AG09319 (cell line): ENCODE results near the gene EYA4.

Experiments used
- DNase-seq: peaks from one replicate; pipeline ENCODE4 v3.0.0-alpha.2; 2010; ENCODE audit warnings: low read depth; ENCODE audit errors: extremely low read depth
- TF ChIP-seq, protein P1 (sequence below): IDR thresholded peaks from 2 replicates; pipeline ENCODE4 v1.5.1; 2011; ENCODE audit warnings: low read depth, mild to moderate bottlenecking, inconsistent platforms, low read length, moderate library complexity

EYA4 gene

DNA sequence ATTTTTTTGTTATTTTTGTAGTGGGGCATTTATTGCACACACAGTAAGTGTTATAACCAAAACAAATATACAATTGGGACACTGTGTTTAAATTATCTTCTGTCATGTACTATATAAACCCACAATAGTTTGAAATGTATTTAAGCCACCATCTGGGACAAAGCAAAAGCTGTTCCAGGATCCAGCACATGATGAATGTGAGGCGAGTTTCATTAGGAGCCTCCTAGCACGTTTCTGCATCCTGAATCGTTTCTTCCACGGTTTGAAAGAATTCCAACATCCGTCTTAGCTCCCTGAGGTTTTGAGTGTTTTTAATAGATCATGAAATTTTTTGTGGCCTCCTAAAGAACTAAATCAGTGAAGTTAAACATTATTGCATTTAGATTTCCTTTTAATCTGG lies 65.8 kb downstream of the EYA4 start:
- TF ChIP-seq, protein P1, sequence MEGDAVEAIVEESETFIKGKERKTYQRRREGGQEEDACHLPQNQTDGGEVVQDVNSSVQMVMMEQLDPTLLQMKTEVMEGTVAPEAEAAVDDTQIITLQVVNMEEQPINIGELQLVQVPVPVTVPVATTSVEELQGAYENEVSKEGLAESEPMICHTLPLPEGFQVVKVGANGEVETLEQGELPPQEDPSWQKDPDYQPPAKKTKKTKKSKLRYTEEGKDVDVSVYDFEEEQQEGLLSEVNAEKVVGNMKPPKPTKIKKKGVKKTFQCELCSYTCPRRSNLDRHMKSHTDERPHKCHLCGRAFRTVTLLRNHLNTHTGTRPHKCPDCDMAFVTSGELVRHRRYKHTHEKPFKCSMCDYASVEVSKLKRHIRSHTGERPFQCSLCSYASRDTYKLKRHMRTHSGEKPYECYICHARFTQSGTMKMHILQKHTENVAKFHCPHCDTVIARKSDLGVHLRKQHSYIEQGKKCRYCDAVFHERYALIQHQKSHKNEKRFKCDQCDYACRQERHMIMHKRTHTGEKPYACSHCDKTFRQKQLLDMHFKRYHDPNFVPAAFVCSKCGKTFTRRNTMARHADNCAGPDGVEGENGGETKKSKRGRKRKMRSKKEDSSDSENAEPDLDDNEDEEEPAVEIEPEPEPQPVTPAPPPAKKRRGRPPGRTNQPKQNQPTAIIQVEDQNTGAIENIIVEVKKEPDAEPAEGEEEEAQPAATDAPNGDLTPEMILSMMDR, result no peak
- DNase-seq, result no peak

DNA sequence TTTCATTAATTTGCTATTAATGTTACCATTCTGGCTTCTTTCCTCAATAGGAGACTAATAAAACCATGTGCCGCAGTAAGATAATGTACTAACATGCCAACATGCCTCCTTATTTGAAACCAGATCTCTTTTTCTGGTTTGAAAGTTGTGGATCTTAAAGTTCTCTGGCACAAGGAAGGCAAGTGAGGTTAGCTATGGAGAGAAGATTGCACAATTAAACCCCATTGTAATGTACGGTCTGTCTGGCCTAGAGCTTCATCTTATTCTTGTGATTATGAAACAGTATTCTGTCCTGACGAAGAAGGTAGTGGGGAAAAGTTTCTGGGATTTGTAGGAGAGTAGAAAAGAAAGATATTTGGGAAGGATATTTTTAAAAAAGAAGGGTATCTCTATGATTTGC lies 68.4 kb downstream of the EYA4 start:
- TF ChIP-seq, protein P1, result no peak
- peak; percentile 1 for DNase-seq

DNA sequence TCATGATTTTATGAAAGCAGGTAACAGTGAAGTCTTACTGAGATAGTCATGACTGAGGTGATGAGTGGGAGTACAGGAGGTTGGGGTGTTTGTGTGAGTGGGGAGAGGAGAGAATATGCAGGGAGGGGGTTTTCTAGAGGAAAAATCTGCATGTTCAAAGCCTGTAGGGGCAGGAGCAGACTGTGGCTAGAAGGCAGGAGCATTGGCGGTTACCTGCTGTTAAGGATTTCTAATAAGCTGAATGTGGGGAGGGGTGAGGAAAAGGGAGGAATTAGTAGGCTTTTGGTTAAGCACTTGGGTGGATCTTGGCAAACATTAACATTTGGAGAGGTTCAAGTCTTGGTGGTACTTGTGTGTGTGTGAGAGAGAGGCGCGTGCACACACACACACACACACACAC lies 70.8 kb downstream of the EYA4 start:
- TF ChIP-seq, protein P1, result no peak
- no peak for DNase-seq

DNA sequence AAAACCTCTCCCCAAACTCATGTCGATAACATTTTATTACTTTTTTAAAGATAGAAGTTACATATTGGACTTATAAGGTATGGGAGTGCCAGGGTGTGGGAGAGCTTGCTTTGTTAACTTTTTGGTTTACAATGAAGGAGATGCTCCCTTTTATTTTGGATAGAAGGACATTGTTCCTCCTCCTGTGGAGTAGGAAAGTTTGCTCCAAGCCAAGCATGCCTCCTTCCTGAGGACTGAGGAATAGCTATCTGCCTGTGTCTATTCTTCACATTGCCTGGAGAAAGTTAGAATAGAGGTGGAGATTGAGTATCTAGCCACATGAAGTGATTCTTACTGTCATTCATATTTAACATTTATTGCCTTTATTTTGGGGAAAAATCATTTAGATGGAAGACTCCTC lies 71.9 kb downstream of the EYA4 start:
- no peak for DNase-seq
- TF ChIP-seq, protein P1, result no peak

DNA sequence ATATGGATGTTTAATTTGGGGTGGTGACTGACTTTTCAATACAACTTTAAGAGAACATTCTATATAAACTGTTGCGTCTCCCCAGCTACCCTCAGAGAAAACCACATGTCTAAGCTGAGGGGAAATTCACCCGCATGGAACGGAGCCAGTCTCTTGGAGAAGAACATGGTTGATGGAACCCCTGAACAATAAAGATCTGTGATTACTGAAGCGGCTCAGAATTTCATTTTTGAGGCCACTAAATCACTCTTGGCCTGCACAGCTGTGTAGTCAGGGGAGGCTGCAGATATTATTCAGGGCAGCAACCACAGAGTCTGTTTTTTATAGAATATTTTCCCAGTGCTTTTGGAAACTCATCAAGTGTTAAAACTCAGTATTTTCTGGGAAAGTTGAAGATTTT lies 73.8 kb downstream of the EYA4 start:
- DNase-seq, result no peak
- TF ChIP-seq, protein P1, result no peak

DNA sequence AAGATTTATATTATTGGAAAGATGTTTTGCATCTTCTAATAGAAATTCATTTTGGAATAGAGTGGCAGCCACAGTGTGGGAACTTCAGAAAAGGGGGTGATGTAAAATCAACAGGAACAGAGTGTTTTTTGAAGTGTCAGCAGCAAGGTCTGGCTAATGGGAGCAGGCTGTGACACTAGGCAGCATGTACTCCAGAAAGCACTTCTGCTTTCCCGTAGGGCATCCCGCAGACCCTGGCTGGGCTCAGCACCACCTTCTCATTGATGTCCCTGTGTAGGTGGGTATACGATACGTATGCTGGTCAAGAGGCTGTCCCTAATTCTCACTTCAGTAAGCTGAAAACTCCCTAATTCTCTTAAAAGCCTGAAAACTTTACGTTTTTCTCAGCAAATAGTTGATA lies 74.7 kb downstream of the EYA4 start:
- TF ChIP-seq, protein P1, result no peak
- no peak for DNase-seq

DNA sequence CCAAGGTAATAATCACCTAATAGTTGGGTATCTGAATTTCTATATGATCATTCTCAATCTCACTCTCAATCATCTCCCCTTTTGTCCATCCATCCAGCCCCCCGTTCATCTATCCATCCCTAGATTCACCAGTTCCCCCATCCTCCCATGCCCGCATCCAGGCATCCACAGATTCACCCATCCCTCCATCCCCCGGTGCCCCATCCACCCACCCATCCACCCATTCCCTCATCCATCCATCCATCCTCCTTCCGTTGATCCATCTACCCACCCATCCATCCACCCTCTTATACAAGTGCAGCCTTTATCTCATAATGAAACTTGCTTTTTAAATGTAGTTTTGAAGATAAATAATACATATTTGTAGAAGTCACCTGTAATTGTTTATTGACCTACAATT lies 76.5 kb downstream of the EYA4 start:
- no peak for DNase-seq
- TF ChIP-seq, protein P1, result no peak
